GM23338 (cell line): ENCODE data around the gene LRRN4CL.
A peak's percentile ranks its signal among the peaks of the same experiment; 100 is the strongest.

Experiments
- CREB1 ChIP-seq: fragments of 250-450 bp; sonication (Bioruptor Pico); IDR thresholded peaks from 2 replicates; pipeline ENCODE4 v1.5.0; 2020; ENCODE audit warnings: low read depth, mild to moderate bottlenecking, moderate library complexity
- CTCF ChIP-seq, 2 experiments: fragments of 200-600 bp in 1 of 2; sonication (generic) in 1 of 2; conservative IDR thresholded peaks; 2 replicates each; pipeline versions ENCODE4 v1.5.1 to v1.6.1; 2016 to 2017; ENCODE audit warnings: antibody characterized with exemption in 2 of 2, low read depth in 2 of 2, mild to moderate bottlenecking in 2 of 2, moderate library complexity in 1 of 2
- EZH2 ChIP-seq: fragments of 200-600 bp; sonication (generic); IDR thresholded peaks from one replicate; pipeline ENCODE4 v1.8.0; 2017; ENCODE audit warnings: antibody characterized with exemption, mild to moderate bottlenecking, low read depth; ENCODE audit not compliant: unreplicated experiment
- EZH2phosphoT487 ChIP-seq: fragments of 200-600 bp; sonication (generic); IDR thresholded peaks from one replicate; pipeline ENCODE4 v1.8.1; 2018; ENCODE audit warnings: antibody characterized with exemption; ENCODE audit not compliant: unreplicated experiment
- JUNB ChIP-seq: IDR thresholded peaks from one replicate; pipeline ENCODE4 v1.6.1; 2016; ENCODE audit warnings: antibody characterized with exemption; ENCODE audit not compliant: unreplicated experiment
- NANOG ChIP-seq: IDR thresholded peaks from 2 replicates; pipeline ENCODE4 v1.6.1; 2016; ENCODE audit warnings: antibody characterized with exemption, borderline replicate concordance
- POLR2AphosphoS5 ChIP-seq: IDR thresholded peaks from 2 replicates; pipeline ENCODE4 v1.6.1; 2016; ENCODE audit warnings: antibody characterized with exemption, low read depth
- STAT1 ChIP-seq: IDR thresholded peaks from one replicate; pipeline ENCODE4 v1.6.1; 2016; ENCODE audit warnings: antibody characterized with exemption; ENCODE audit not compliant: unreplicated experiment
- ZNF331 ChIP-seq: fragments of 250-450 bp; sonication (Bioruptor Pico); IDR thresholded peaks from 2 replicates; pipeline ENCODE4 v1.5.0; 2020; ENCODE audit warnings: low read depth, mild to moderate bottlenecking, moderate library complexity
- ZNF462 ChIP-seq: fragments of 250-450 bp; sonication (Bioruptor Pico); IDR thresholded peaks from 2 replicates; pipeline ENCODE4 v1.5.0; 2020; ENCODE audit warnings: mild to moderate bottlenecking, moderate library complexity
- TF ChIP-seq, protein P1 (sequence below): IDR thresholded peaks from one replicate; pipeline ENCODE4 v1.6.1; 2018; ENCODE audit warnings: antibody characterized with exemption; ENCODE audit not compliant: unreplicated experiment
- TF ChIP-seq, protein P2 (sequence below): IDR thresholded peaks from 2 replicates; pipeline ENCODE4 v1.6.1; 2016; ENCODE audit warnings: antibody characterized with exemption

GRCh38 chr11:62676698-62677097, 12.6 kb downstream of the LRRN4CL start:
- TF ChIP-seq, protein P1, sequence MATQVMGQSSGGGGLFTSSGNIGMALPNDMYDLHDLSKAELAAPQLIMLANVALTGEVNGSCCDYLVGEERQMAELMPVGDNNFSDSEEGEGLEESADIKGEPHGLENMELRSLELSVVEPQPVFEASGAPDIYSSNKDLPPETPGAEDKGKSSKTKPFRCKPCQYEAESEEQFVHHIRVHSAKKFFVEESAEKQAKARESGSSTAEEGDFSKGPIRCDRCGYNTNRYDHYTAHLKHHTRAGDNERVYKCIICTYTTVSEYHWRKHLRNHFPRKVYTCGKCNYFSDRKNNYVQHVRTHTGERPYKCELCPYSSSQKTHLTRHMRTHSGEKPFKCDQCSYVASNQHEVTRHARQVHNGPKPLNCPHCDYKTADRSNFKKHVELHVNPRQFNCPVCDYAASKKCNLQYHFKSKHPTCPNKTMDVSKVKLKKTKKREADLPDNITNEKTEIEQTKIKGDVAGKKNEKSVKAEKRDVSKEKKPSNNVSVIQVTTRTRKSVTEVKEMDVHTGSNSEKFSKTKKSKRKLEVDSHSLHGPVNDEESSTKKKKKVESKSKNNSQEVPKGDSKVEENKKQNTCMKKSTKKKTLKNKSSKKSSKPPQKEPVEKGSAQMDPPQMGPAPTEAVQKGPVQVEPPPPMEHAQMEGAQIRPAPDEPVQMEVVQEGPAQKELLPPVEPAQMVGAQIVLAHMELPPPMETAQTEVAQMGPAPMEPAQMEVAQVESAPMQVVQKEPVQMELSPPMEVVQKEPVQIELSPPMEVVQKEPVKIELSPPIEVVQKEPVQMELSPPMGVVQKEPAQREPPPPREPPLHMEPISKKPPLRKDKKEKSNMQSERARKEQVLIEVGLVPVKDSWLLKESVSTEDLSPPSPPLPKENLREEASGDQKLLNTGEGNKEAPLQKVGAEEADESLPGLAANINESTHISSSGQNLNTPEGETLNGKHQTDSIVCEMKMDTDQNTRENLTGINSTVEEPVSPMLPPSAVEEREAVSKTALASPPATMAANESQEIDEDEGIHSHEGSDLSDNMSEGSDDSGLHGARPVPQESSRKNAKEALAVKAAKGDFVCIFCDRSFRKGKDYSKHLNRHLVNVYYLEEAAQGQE, result no peak
- TF ChIP-seq POLR2AphosphoS5, result no peak
- TF ChIP-seq CTCF (conservative IDR thresholded peaks at IDR 0.05; ENCODE audit: low read depth in 2 of 2), result peak; percentile 12 to 31; a peak in 2 of 4 replicates
- TF ChIP-seq EZH2, result no peak
- TF ChIP-seq EZH2phosphoT487, result no peak
- TF ChIP-seq CREB1 (CRISPR knock-in tag), result no peak
- no peak for TF ChIP-seq JUNB
- no peak for TF ChIP-seq ZNF462 (CRISPR knock-in tag)
- TF ChIP-seq ZNF331 (CRISPR knock-in tag), result no peak
- no peak for TF ChIP-seq STAT1
- TF ChIP-seq, protein P2, sequence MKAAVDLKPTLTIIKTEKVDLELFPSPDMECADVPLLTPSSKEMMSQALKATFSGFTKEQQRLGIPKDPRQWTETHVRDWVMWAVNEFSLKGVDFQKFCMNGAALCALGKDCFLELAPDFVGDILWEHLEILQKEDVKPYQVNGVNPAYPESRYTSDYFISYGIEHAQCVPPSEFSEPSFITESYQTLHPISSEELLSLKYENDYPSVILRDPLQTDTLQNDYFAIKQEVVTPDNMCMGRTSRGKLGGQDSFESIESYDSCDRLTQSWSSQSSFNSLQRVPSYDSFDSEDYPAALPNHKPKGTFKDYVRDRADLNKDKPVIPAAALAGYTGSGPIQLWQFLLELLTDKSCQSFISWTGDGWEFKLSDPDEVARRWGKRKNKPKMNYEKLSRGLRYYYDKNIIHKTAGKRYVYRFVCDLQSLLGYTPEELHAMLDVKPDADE, result no peak
- TF ChIP-seq NANOG, result no peak
